ENCODE results near the gene MAP3K1. TPM values are rescaled to one million over a fixed set of nuclear protein-coding genes. Genes with fewer than 3 reads are reported as not detected.

Gene MAP3K1
- total and polyA plus RNA-seq, 9 of the 15 experiments (the other 6 are each of a cell fraction or from before 2014, with no cell fraction given) = 3.9 to 13.9 (median 7.5) TPM

DNA sequence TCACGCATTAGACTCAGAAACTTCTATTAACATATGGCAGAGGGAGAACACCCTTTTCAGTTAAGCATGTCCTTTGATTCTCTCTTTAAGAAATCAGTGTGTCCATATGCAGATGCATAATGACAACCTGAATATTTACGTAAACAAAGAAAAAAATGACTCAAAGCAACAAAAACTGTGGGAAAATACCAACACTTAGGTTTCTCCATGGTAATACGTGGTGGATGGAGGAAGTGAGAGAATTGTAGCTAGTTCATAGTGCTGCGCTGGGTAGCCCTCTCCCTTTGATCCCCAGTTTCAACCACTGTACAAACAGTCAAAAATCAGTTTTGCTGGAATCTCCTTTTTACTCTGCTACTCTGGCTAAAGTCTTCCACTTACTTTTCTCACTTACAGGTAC, 2.0 kb upstream of the MAP3K1 start (continued):
- TF ChIP-seq FOXP1 (CRISPR knock-in tag; IDR thresholded peaks at IDR 0.05) = no peak
- TF ChIP-seq ZNF384 (IDR thresholded peaks at IDR 0.05; ENCODE audit: low read depth, low read length) = no peak
- no peak for TF ChIP-seq TCFL5 (CRISPR knock-in tag; conservative IDR thresholded peaks at IDR 0.05)
- TF ChIP-seq GATAD2B (IDR thresholded peaks at IDR 0.05; ENCODE audit: borderline replicate concordance) = no peak

DNA sequence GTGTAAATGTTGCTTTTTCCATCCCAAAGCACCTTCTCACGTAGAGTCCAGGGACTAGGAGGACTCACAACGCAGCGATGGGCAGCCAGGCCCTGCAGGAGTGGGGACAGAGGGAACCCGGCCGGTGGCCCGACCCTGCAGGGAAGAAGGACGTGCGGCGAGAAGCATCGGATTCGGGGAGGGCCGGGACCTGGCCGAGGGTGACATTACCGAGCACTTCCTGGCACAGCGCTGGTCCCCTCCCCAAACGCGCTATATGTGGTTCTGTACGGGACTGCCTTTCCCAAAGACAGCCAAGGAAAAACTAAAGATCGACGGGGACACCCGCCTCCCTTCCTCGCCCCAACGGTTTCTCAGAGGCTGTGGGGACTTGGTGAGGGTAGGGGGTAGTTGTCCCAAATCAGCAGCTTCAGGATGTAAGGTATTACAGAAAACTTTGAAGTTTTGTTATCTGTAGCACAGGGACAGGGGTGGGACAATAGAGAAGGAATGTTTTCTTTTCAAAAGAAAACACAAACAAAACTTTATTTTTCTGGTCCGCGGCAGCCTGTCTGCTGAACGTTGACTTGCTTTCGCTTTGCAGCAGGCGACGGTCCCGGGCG, 887 bp upstream of the MAP3K1 start:
- no peaks in the 10 kb centered on the region for H3K27me3 ChIP-seq (ENCODE audit: control insufficient read depth in 2 of 2, insufficient read depth in 2 of 2, low read length in 2 of 2)
- peak overlapping the region; percentile 81 for H3K4me2 ChIP-seq (ENCODE audit: insufficient read depth, low read length)
- ChIA-PET CTCF (ENCODE audit: low intra/inter-chr PET ratio) (no interaction called here), POLR2A (no interaction called here)
- peak overlapping the region; percentile 83 for H3K4me3 ChIP-seq
- 0 out of 2 replicates have a peak, but pooled peaks cover 5% of the 10 kb centered on the region for H4K20me1 ChIP-seq (replicated peaks; ENCODE audit: control insufficient read depth, insufficient read depth, low read length)
- H3K36me3 ChIP-seq (ENCODE audit: control insufficient read depth, insufficient read depth, low read length) = no peaks in the 10 kb centered on the region
- H3K9me1 ChIP-seq (ENCODE audit: control insufficient read depth, insufficient read depth, low read length) = no peaks in the 10 kb centered on the region
- FAIRE-seq (no peak), ATAC-seq (peak; percentile 2; the same call in 2 of the 3 replicates), DNase-seq (ENCODE audit: extremely low read depth in 1 of 4, low spot score in 3 of 4) (peak in 2 of 4 experiments; percentile 29 to 31)
- BruUV-seq (replicated peaks) = TSS peak; percentile 80
- H3K27ac ChIP-seq (ENCODE audit: extremely low read depth, low read depth, low read length) = peak overlapping the region; percentile 54; the same call in 2 of the 3 replicates
- intact Hi-C loops (cut with micrococcal nuclease) = no loop called here
- 12% methylated on average over 30 of the region's 31 CpGs for WGBS (ENCODE audit: insufficient coverage, low coverage, missing lambda C conversion rate)
- peaks cover 39% of the 10 kb centered on the region for H3K79me2 ChIP-seq (ENCODE audit: control insufficient read depth, insufficient read depth, low read length)
- in situ Hi-C loops (cut with MboI) = no loop called here
- peaks cover 28 to 30% of the 10 kb centered on the region in 2 experiments for H3K4me1 ChIP-seq (replicated peaks in 1 of 2; ENCODE audit: control insufficient read depth in 2 of 2, insufficient read depth in 2 of 2, low read length in 2 of 2)
- H3K9ac ChIP-seq (ENCODE audit: insufficient read depth in 1 of 2, low read depth in 2 of 2, low read length in 2 of 2) = peak overlapping the region; percentile 49 to 95
- H3K9me3 ChIP-seq (replicated peaks; ENCODE audit: control insufficient read depth, insufficient read depth, low read depth, low read length) = no peaks in the 10 kb centered on the region
- peak overlapping the region; percentile 85 for H2AFZ ChIP-seq (ENCODE audit: low read depth, low read length)
- no peak for TF ChIP-seq RB1 (IDR thresholded peaks at IDR 0.05; ENCODE audit: low read depth)
- TF ChIP-seq ESRRB (CRISPR knock-in tag; IDR thresholded peaks at IDR 0.05; ENCODE audit: borderline replicate concordance) = no peak
- TF ChIP-seq KAT7 (CRISPR knock-in tag; IDR thresholded peaks at IDR 0.05; ENCODE audit: borderline replicate concordance) = no peak
- no peak for TF ChIP-seq ZC3H8 (IDR thresholded peaks at IDR 0.05)
- TF ChIP-seq, protein P1, sequence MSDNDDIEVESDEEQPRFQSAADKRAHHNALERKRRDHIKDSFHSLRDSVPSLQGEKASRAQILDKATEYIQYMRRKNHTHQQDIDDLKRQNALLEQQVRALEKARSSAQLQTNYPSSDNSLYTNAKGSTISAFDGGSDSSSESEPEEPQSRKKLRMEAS (CRISPR knock-in tag; IDR thresholded peaks at IDR 0.05) = no peak
- peak; percentile 85 for TF ChIP-seq ZBTB40 (IDR thresholded peaks at IDR 0.05)
- TF ChIP-seq ZBTB40 (CRISPR knock-in tag; IDR thresholded peaks at IDR 0.05) = no peak
- no peak for TF ChIP-seq PHF8 (IDR thresholded peaks at IDR 0.05; ENCODE audit: borderline replicate concordance, low read length)
